Liver (tissue), 9 donors: Measurements from ENCODE around the gene ZDHHC24. TPM values are rescaled to one million over a fixed set of nuclear protein-coding genes. Genes with fewer than 3 reads are reported as not detected.

Experiments used
- DNase-seq: peaks from one replicate; pipeline ENCODE4 v3.0.0-alpha.2; 2017; ENCODE audit warnings: low spot score
- H3K27ac ChIP-seq, 2 donors: one replicate each; pipeline ENCODE4 v1.7.0; 2013; ENCODE audit warnings: inconsistent platforms in 2 of 2, low read length in 2 of 2, control low read depth in 1 of 2, low read depth in 1 of 2, mild to moderate bottlenecking in 1 of 2
- H3K27me3 ChIP-seq, 4 donors: one replicate each; pipeline versions ENCODE4 v1.6.1 to v1.7.0; 2013; ENCODE audit warnings: low read length in 3 of 4, inconsistent platforms in 1 of 4, mild to moderate bottlenecking in 1 of 4, moderate library complexity in 1 of 4; ENCODE audit not compliant: control insufficient read depth in 4 of 4, insufficient read depth in 4 of 4
- H3K36me3 ChIP-seq, 4 donors: one replicate each; pipeline versions ENCODE4 v1.6.1 to v1.7.0; 2013; ENCODE audit warnings: low read length in 3 of 4, mild to moderate bottlenecking in 3 of 4, low read depth in 1 of 4, moderate library complexity in 1 of 4; ENCODE audit not compliant: control insufficient read depth in 4 of 4, insufficient read depth in 3 of 4
- H3K4me1 ChIP-seq, 4 donors: one replicate each; pipeline versions ENCODE4 v1.6.1 to v1.7.0; 2013; ENCODE audit warnings: low read length in 3 of 4, mild to moderate bottlenecking in 3 of 4, moderate library complexity in 1 of 4; ENCODE audit not compliant: control insufficient read depth in 4 of 4, insufficient read depth in 4 of 4
- H3K4me3 ChIP-seq, 3 donors: one replicate each; pipeline versions ENCODE4 v1.6.1 to v1.7.0; 2013; ENCODE audit warnings: low read length in 3 of 3, control low read depth in 1 of 3, low read depth in 1 of 3, mild to moderate bottlenecking in 1 of 3
- H3K9ac ChIP-seq, 2 donors: one replicate each; pipeline ENCODE4 v1.7.0; 2013; ENCODE audit warnings: low read length in 2 of 2, mild to moderate bottlenecking in 2 of 2, moderate library complexity in 2 of 2, control low read depth in 1 of 2, low read depth in 1 of 2
- H3K9me3 ChIP-seq, 4 donors: one replicate each; pipeline versions ENCODE4 v1.6.1 to v1.7.0; 2013; ENCODE audit warnings: low read length in 3 of 4; ENCODE audit not compliant: control insufficient read depth in 4 of 4
- EGR1 ChIP-seq, 2 donors: IDR thresholded peaks; 2 replicates each; pipeline ENCODE4 v1.6.1; 2016 to 2018; ENCODE audit warnings: antibody characterized with exemption in 2 of 2, low read depth in 2 of 2
- FOXA1 ChIP-seq: IDR thresholded peaks from 2 replicates; pipeline ENCODE4 v1.6.1; 2016; ENCODE audit warnings: antibody characterized with exemption
- FOXA2 ChIP-seq: IDR thresholded peaks from 2 replicates; pipeline ENCODE4 v1.6.1; 2016; ENCODE audit warnings: antibody characterized with exemption
- GABPA ChIP-seq, 2 donors: IDR thresholded peaks in 1 of 2; conservative IDR thresholded peaks in 1 of 2; 2 replicates each; pipeline ENCODE4 v1.6.1; 2016; ENCODE audit warnings: antibody characterized with exemption in 2 of 2, mild to moderate bottlenecking in 1 of 2, moderate library complexity in 1 of 2
- HNF4A ChIP-seq, 2 donors: conservative IDR thresholded peaks; 2 replicates each; pipeline ENCODE4 v1.6.1; 2016; ENCODE audit warnings: antibody characterized with exemption in 2 of 2, mild to moderate bottlenecking in 2 of 2
- HNF4G ChIP-seq: IDR thresholded peaks from 2 replicates; pipeline ENCODE4 v1.6.1; 2016; ENCODE audit warnings: antibody characterized with exemption
- JUND ChIP-seq, 2 donors: IDR thresholded peaks; 2 replicates each; pipeline ENCODE4 v1.6.1; 2016; ENCODE audit warnings: antibody characterized with exemption in 2 of 2
- NR2F2 ChIP-seq: IDR thresholded peaks from 2 replicates; pipeline ENCODE4 v1.6.1; 2016; ENCODE audit warnings: antibody characterized with exemption
- RAD21 ChIP-seq, 2 donors: IDR thresholded peaks; 2 replicates each; pipeline ENCODE4 v1.6.1; 2016; ENCODE audit warnings: antibody characterized with exemption in 2 of 2, mild to moderate bottlenecking in 2 of 2
- RXRA ChIP-seq, 2 donors: IDR thresholded peaks; 2 replicates each; pipeline ENCODE4 v1.6.1; 2017 to 2018; ENCODE audit warnings: antibody characterized with exemption in 2 of 2, mild to moderate bottlenecking in 1 of 2
- TAF1 ChIP-seq: conservative IDR thresholded peaks from 2 replicates; pipeline ENCODE4 v1.6.1; 2016; ENCODE audit warnings: antibody characterized with exemption, mild to moderate bottlenecking
- YY1 ChIP-seq: IDR thresholded peaks from 2 replicates; pipeline ENCODE4 v1.6.1; 2016; ENCODE audit warnings: antibody characterized with exemption, mild to moderate bottlenecking
- WGBS: extraction: QIAGEN DNeasy Blood & Tissue Kit; methylation state at CpG from one replicate; pipeline ENCODE4 v1.1.7; 2013; 5-methylcytosine and 5-hydroxymethylcytosine counted together
- polyA plus RNA-seq, 2 donors: library from polyadenylated mRNA; stranded (reverse) in 1 of 2; unstranded in 1 of 2; fragments of 200-250 nt in 1 of 2; fragments of >200 nt in 1 of 2; fragmentation: Nextera tagmentation in 1 of 2; extraction: Ambion mirVana in 1 of 2; gene quantifications; one replicate each; pipeline versions ENCODE4 v1.2.1 to v1.2.3, GENCODE V29; 2013 to 2015
- total RNA-seq, 2 donors: library from RNA; depleted of rRNA; stranded (reverse); fragments of >200 nt; gene quantifications; one replicate each; pipeline ENCODE4 v1.2.3, GENCODE V29; 2014
- TF ChIP-seq, protein P1 (sequence below): IDR thresholded peaks from 2 replicates; pipeline ENCODE4 v1.6.1; 2016; ENCODE audit warnings: antibody characterized with exemption
- TF ChIP-seq, protein P2 (sequence below): IDR thresholded peaks from 2 replicates; pipeline ENCODE4 v1.6.1; 2016; ENCODE audit warnings: antibody characterized with exemption
- TF ChIP-seq, protein P3 (sequence below): fragments of 150-350 bp; IDR thresholded peaks from 2 replicates; pipeline ENCODE4 v1.5.1; 2017; ENCODE audit warnings: improper control_type of control experiment, low read depth, low read length; ENCODE audit not compliant: missing input control
- donor health status: healthy.
- donor health status: healthy.
- donor health status: healthy.
- donor health status: healthy.
- donor health status: healthy.

Gene ZDHHC24
- total and polyA plus RNA-seq, 4 donors: 4.1 to 6.4 (median 5.1) TPM

DNA sequence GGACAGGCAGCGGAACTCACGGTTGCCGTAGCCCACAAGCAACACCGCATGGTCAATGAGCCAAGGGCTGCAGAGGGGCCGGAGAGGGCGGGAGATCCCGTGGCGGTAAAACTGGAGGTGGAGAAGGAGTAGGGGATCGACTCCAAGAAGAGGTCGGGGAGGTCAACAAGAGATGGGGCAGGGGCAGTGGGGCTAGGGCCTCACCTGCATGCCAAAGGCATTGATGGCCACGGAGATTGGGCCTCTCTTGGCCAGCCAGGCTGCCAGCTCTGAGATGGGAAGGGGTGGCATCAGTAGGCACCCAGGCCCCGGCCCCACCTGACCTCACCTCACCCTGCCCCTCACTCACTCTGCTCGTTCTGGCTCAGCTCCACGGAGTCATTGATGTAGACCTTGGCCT, 18.7 kb upstream of the ZDHHC24 start:
- Histone ChIP-seq H3K4me3 (no peak overlapping the region), H3K36me3 (peaks cover 0 to 8% (median 0%) of the 10 kb centered on the region in 4 donors), H3K27ac (no peak overlapping the region), H3K9ac (no peak overlapping the region), H3K9me3 (no peaks in the 10 kb centered on the region), H3K27me3 (no peaks in the 10 kb centered on the region), H3K4me1 (peaks cover 2 to 14% (median 8%) of the 10 kb centered on the region in 4 donors)
- no peak for DNase-seq
- 94% methylated on average over 14 of the region's 14 CpGs for WGBS
- TF ChIP-seq RAD21 (IDR thresholded peaks at IDR 0.05): no peak
- no peak for TF ChIP-seq EGR1 (IDR thresholded peaks at IDR 0.05; ENCODE audit: low read depth in 2 of 2)
- TF ChIP-seq, protein P1, sequence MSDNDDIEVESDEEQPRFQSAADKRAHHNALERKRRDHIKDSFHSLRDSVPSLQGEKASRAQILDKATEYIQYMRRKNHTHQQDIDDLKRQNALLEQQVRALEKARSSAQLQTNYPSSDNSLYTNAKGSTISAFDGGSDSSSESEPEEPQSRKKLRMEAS: no peak
- TF ChIP-seq GABPA (IDR thresholded peaks at IDR 0.05 in 1 of 2, conservative IDR thresholded peaks at IDR 0.05 in 1 of 2): no peak
- TF ChIP-seq FOXA1: no peak
- TF ChIP-seq JUND (IDR thresholded peaks at IDR 0.05): no peak
- no peak for TF ChIP-seq TAF1
- TF ChIP-seq FOXA2: no peak
- no peak for TF ChIP-seq HNF4G
- TF ChIP-seq NR2F2: no peak

DNA sequence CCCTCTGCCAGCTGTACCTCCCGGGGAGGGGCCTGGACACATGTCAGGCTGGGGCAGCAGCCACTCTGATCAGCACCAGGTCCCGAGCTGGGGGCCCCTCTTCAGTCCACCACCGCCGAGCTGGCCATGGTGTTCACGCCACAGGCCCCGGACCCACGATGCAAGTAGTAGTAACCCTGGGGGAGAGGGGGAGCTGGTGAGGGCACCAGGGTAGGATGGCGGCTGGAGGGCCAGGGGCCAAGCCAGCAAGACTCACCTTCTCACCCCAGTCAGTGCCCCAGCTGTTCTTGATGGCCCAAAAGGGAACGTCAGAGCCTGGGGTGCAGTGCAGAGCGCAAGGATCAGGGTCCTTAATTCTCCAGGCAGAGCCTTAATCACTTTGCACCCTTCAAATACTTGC, 18.0 kb upstream of the ZDHHC24 start:
- H3K4me1 ChIP-seq: peaks cover 2 to 14% (median 10%) of the 10 kb centered on the region in 4 donors
- no peak overlapping the region for H3K4me3 ChIP-seq
- no peaks in the 10 kb centered on the region for H3K27me3 ChIP-seq
- no peaks in the 10 kb centered on the region for H3K9me3 ChIP-seq
- H3K27ac ChIP-seq: no peak overlapping the region
- no peak for DNase-seq
- H3K36me3 ChIP-seq: peaks cover 0 to 8% (median 0%) of the 10 kb centered on the region in 4 donors
- no peak overlapping the region for H3K9ac ChIP-seq
- 95% methylated on average over 10 of the region's 10 CpGs for WGBS
- no peak for TF ChIP-seq RAD21 (IDR thresholded peaks at IDR 0.05)
- TF ChIP-seq, protein P1: no peak
- TF ChIP-seq TAF1: no peak
- TF ChIP-seq, protein P2, sequence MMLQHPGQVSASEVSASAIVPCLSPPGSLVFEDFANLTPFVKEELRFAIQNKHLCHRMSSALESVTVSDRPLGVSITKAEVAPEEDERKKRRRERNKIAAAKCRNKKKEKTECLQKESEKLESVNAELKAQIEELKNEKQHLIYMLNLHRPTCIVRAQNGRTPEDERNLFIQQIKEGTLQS: no peak
- no peak for TF ChIP-seq FOXA1
- no peak for TF ChIP-seq RXRA (IDR thresholded peaks at IDR 0.05)
- no peak for TF ChIP-seq HNF4G
- TF ChIP-seq, protein P3, sequence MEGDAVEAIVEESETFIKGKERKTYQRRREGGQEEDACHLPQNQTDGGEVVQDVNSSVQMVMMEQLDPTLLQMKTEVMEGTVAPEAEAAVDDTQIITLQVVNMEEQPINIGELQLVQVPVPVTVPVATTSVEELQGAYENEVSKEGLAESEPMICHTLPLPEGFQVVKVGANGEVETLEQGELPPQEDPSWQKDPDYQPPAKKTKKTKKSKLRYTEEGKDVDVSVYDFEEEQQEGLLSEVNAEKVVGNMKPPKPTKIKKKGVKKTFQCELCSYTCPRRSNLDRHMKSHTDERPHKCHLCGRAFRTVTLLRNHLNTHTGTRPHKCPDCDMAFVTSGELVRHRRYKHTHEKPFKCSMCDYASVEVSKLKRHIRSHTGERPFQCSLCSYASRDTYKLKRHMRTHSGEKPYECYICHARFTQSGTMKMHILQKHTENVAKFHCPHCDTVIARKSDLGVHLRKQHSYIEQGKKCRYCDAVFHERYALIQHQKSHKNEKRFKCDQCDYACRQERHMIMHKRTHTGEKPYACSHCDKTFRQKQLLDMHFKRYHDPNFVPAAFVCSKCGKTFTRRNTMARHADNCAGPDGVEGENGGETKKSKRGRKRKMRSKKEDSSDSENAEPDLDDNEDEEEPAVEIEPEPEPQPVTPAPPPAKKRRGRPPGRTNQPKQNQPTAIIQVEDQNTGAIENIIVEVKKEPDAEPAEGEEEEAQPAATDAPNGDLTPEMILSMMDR: no peak
- TF ChIP-seq NR2F2: no peak
- TF ChIP-seq JUND (IDR thresholded peaks at IDR 0.05): no peak
- no peak for TF ChIP-seq FOXA2
- TF ChIP-seq GABPA (IDR thresholded peaks at IDR 0.05 in 1 of 2, conservative IDR thresholded peaks at IDR 0.05 in 1 of 2): no peak
- no peak for TF ChIP-seq YY1

DNA sequence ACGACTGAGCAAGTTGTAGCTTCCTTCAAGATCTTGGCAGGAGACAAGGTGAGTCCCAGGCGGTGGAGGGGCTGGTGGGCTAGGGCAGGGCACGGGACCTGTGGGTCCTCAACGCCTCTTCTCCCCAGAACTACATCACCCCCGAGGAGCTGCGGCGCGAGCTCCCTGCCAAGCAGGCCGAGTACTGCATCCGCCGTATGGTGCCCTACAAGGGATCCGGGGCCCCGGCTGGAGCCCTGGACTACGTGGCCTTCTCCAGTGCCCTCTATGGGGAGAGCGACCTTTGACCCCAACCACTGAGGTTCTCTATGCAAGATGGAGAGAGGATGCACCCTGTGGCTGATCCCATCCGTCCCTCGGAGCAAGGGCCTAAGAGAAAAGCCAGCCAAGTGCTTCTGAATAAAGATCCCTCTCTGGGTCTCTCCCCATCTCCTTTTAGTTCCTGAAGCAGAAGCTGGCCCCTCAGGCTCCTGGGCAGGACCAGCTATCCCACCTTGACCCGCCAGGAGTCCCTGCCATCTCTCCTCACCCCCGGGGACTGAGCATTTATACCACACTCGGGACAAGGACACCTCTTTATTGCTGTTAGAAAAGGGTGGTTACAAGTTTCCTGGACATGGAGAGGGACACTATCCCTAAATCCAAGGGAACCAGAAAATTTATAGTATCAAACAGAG, 17.2 kb upstream of the ZDHHC24 start:
- Histone ChIP-seq H3K9ac (no peak overlapping the region), H3K4me3 (no peak overlapping the region), H3K36me3 (peaks cover 0 to 8% (median 0%) of the 10 kb centered on the region in 4 donors), H3K9me3 (no peaks in the 10 kb centered on the region), H3K27me3 (no peaks in the 10 kb centered on the region), H3K4me1 (peaks cover 0 to 6% (median 6%) of the 10 kb centered on the region in 4 donors), H3K27ac (no peak overlapping the region)
- no peak for DNase-seq
- TF ChIP-seq, protein P1: no peak
- TF ChIP-seq NR2F2: no peak
- no peak for TF ChIP-seq HNF4A (conservative IDR thresholded peaks at IDR 0.05)
- no peak for TF ChIP-seq JUND (IDR thresholded peaks at IDR 0.05)
- no peak for TF ChIP-seq RAD21 (IDR thresholded peaks at IDR 0.05)
- TF ChIP-seq EGR1 (IDR thresholded peaks at IDR 0.05; ENCODE audit: low read depth in 2 of 2): no peak
- TF ChIP-seq, protein P3: no peak
- TF ChIP-seq HNF4G: no peak
- no peak for TF ChIP-seq FOXA1
- WGBS: 94% methylated on average over 20 of the region's 20 CpGs
